ENCODE data around the gene SPACA9.

Gene SPACA9

DNA sequence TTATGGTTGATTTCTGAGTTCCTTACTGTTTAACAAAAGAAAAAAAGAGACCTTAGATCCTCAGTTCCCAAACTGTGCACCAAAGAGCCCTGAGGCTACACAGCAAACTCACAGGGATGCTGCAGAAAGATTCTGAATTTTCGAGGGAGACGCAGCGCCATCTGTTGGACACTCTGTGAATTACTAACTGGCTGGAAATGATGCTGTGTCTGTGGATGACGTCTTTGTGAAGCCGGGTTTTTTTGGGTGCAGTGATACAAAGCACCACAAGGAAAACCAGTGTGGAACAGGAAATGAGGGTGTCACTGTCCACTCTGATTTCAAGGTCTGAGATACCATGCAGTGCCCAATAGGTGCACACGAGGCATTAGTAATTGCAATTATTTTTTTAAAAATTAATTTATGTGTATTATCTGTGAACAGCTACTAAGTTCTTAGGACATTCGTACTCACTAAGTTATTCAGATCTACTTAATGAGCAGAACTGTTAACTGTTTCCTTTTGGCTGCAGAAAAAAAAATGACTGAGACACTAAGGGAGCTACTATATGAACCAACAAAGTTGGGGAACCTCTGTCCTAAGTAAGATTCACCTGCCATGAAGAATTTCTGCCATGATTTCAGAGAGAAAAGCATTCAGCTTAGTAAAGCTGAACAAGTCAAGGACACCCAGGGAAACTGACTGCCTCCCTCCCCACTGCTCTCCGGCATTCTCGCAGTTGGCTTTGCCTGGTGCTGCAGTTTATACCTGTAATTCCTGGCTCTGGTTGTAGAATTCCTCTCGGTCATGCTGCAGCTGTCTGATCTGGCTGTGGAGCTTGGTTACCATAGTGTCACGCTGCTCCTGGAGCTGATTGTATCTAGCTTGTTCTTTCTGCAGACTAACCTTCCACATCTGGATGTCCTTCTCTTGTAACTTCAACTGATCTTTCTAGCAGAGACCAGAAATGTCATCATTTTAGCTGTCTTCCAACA, 23.4 kb downstream of the SPACA9 start:
- Histone ChIP-seq H4K91ac (ENCODE audit: low read length) (no peak overlapping the region), H4K8ac (ENCODE audit: low read length) (no peak overlapping the region), H3K27me3 (ENCODE audit: control insufficient read depth in 1 of 2, insufficient read depth in 1 of 2, low read length in 2 of 2) (no peaks in the 10 kb centered on the region), H2AFZ (ENCODE audit: low read depth, low read length) (no peak overlapping the region), H3K36me3 (ENCODE audit: control insufficient read depth in 1 of 2, insufficient read depth in 2 of 2, low read depth in 1 of 2, low read length in 2 of 2) (peaks cover 56 to 97% of the 10 kb centered on the region in 2 experiments), H3K9me3 (ENCODE audit: control insufficient read depth, low read length) (no peaks in the 10 kb centered on the region), H3K4me1 (ENCODE audit: control insufficient read depth, insufficient read depth, low read depth, low read length) (peaks cover 3% of the 10 kb centered on the region), H2BK5ac (ENCODE audit: low read depth, low read length, poor library complexity, severe bottlenecking) (no peak overlapping the region), H3K27ac (ENCODE audit: low read length, poor library complexity, severe bottlenecking) (no peak overlapping the region), H3K23ac (ENCODE audit: low read length in 2 of 2) (no peak overlapping the region), H2BK12ac (ENCODE audit: low read length in 2 of 2) (no peak overlapping the region), H3K4me3 (ENCODE audit: insufficient read depth in 1 of 2, low read depth in 1 of 2, low read length in 2 of 2) (no peak overlapping the region), H3K79me1 (replicated peaks; ENCODE audit: low read length, poor library complexity, severe bottlenecking) (peaks cover 4% of the 10 kb centered on the region), H2BK120ac (ENCODE audit: low read depth, low read length) (no peak overlapping the region), H3K14ac (ENCODE audit: low read length in 2 of 2) (no peak overlapping the region), H3K9ac (ENCODE audit: low read length) (no peak overlapping the region), H3K18ac (ENCODE audit: low read depth in 1 of 2, low read length in 2 of 2) (no peak overlapping the region), H3K4ac (ENCODE audit: low read depth in 1 of 2, low read length in 2 of 2) (no peak overlapping the region), H2BK15ac (ENCODE audit: low read depth, poor library complexity, severe bottlenecking) (no peak overlapping the region), H3K4me2 (ENCODE audit: low read length, poor library complexity, severe bottlenecking) (no peak overlapping the region), H2AK5ac (ENCODE audit: low read length, severe bottlenecking) (no peak overlapping the region)
- peak; percentile 92 for DNase-seq
- 48% methylated on average over 10 of the region's 11 CpGs for WGBS

DNA sequence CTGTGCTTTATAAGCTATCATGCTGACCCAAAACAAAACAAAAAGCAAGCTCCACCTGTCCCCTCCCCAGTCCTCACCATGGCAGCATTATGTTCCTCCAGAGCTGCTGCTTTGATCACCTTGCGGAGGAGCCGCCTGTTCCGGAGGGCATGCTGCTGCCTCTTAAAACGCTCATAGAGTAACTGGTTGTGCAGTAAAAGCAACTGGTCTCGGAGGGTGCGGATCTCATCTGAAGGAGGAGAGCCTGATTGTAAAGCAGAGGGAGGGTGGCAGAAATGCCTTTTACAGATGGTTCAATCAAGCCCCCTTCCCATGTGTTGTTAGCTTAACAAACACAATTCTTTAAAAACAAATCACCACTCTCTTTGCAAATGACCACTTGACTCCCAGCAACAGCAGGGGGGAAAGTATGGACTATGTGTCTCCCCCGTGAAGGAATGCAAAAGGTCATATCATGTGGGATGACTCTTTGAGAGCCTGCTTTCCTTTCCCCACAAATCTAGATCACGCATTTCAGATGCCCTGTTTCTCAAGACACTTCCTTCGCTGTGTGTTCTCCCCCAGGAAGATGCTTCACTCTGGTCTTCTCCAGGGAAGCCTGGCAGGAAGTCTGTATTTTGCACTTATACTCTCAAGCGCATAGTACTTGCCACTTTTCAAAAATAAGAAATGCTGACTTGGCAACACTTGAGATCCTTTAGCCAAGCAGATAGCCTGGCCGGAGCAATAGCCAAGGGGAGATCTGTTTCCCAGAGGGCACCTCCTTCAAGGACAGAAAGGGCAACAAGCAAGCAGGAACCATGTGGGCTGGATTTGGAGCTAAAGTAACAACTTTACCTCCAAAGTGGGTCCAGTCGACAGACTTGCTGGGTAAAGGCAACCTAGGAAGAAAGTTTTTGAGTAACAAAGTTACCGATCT, 25.1 kb downstream of the SPACA9 start:
- Histone ChIP-seq H2AK5ac (ENCODE audit: low read length, severe bottlenecking) (no peak overlapping the region), H3K4me2 (ENCODE audit: low read length, poor library complexity, severe bottlenecking) (no peak overlapping the region), H3K4me3 (ENCODE audit: insufficient read depth in 1 of 2, low read depth in 1 of 2, low read length in 2 of 2) (no peak overlapping the region), H2BK12ac (ENCODE audit: low read length in 2 of 2) (no peak overlapping the region), H3K9me3 (ENCODE audit: control insufficient read depth, low read length) (no peaks in the 10 kb centered on the region), H3K14ac (ENCODE audit: low read length in 2 of 2) (no peak overlapping the region), H3K79me1 (replicated peaks; ENCODE audit: low read length, poor library complexity, severe bottlenecking) (peaks cover 4% of the 10 kb centered on the region), H3K23ac (ENCODE audit: low read length in 2 of 2) (no peak overlapping the region), H2AFZ (ENCODE audit: low read depth, low read length) (no peak overlapping the region), H2BK15ac (ENCODE audit: low read depth, poor library complexity, severe bottlenecking) (no peak overlapping the region), H4K91ac (ENCODE audit: low read length) (no peak overlapping the region), H3K4me1 (ENCODE audit: control insufficient read depth, insufficient read depth, low read depth, low read length) (peaks cover 3% of the 10 kb centered on the region), H4K8ac (ENCODE audit: low read length) (no peak overlapping the region), H3K9ac (ENCODE audit: low read length) (no peak overlapping the region), H3K18ac (ENCODE audit: low read depth in 1 of 2, low read length in 2 of 2) (no peak overlapping the region), H2BK120ac (ENCODE audit: low read depth, low read length) (no peak overlapping the region), H3K4ac (ENCODE audit: low read depth in 1 of 2, low read length in 2 of 2) (no peak overlapping the region), H3K27ac (ENCODE audit: low read length, poor library complexity, severe bottlenecking) (no peak overlapping the region), H2BK5ac (ENCODE audit: low read depth, low read length, poor library complexity, severe bottlenecking) (no peak overlapping the region), H3K27me3 (ENCODE audit: control insufficient read depth in 1 of 2, insufficient read depth in 1 of 2, low read length in 2 of 2) (no peaks in the 10 kb centered on the region), H3K36me3 (ENCODE audit: control insufficient read depth in 1 of 2, insufficient read depth in 2 of 2, low read depth in 1 of 2, low read length in 2 of 2) (peaks cover 56 to 92% of the 10 kb centered on the region in 2 experiments)
- 85% methylated on average over 13 of the region's 13 CpGs for WGBS
- DNase-seq = no peak

DNA sequence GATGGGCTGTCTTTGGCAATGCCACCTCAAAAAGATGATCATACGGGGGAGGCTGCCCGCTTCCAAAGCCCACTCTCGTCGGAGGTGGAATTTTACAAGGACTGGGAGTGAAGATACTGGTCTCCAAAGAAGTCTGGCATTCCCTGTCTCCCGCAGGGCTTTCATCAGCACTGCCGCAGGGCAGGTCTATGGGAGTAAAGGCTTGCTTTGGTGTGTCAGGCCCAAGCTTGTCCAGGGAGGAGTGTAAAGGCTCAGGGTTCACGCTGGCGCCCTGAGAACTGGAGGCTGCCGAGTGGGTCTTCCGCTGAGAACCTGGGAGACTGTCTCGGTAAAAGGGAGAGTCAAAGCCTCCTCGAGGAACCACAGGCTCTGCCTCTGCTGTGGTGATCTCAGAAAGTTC, 27.0 kb downstream of the SPACA9 start:
- no peak overlapping the region for H3K4me3 ChIP-seq (ENCODE audit: insufficient read depth in 1 of 2, low read depth in 1 of 2, low read length in 2 of 2)
- no peak overlapping the region for H3K9ac ChIP-seq (ENCODE audit: low read length)
- no peak overlapping the region for H2BK120ac ChIP-seq (ENCODE audit: low read depth, low read length)
- no peaks in the 10 kb centered on the region for H3K9me3 ChIP-seq (ENCODE audit: control insufficient read depth, low read length)
- H4K8ac ChIP-seq (ENCODE audit: low read length) = no peak overlapping the region
- no peak overlapping the region for H2BK15ac ChIP-seq (ENCODE audit: low read depth, poor library complexity, severe bottlenecking)
- no peaks in the 10 kb centered on the region for H3K27me3 ChIP-seq (ENCODE audit: control insufficient read depth in 1 of 2, insufficient read depth in 1 of 2, low read length in 2 of 2)
- H3K18ac ChIP-seq (ENCODE audit: low read depth in 1 of 2, low read length in 2 of 2) = no peak overlapping the region
- no peak overlapping the region for H2BK5ac ChIP-seq (ENCODE audit: low read depth, low read length, poor library complexity, severe bottlenecking)
- no peak overlapping the region for H3K4me2 ChIP-seq (ENCODE audit: low read length, poor library complexity, severe bottlenecking)
- no peak overlapping the region for H3K4ac ChIP-seq (ENCODE audit: low read depth in 1 of 2, low read length in 2 of 2)
- H3K36me3 ChIP-seq (ENCODE audit: control insufficient read depth in 1 of 2, insufficient read depth in 2 of 2, low read depth in 1 of 2, low read length in 2 of 2) = peaks cover 55 to 92% of the 10 kb centered on the region in 2 experiments
- no peak overlapping the region for H2AFZ ChIP-seq (ENCODE audit: low read depth, low read length)
- no peak overlapping the region for H4K91ac ChIP-seq (ENCODE audit: low read length)
- no peak for DNase-seq
- 98% methylated on average over 12 of the region's 12 CpGs for WGBS
- peaks cover 3% of the 10 kb centered on the region for H3K4me1 ChIP-seq (ENCODE audit: control insufficient read depth, insufficient read depth, low read depth, low read length)
- H3K79me1 ChIP-seq (replicated peaks; ENCODE audit: low read length, poor library complexity, severe bottlenecking) = peaks cover 4% of the 10 kb centered on the region
- no peak overlapping the region for H2BK12ac ChIP-seq (ENCODE audit: low read length in 2 of 2)
- no peak overlapping the region for H3K14ac ChIP-seq (ENCODE audit: low read length in 2 of 2)
- H2AK5ac ChIP-seq (ENCODE audit: low read length, severe bottlenecking) = no peak overlapping the region
- no peak overlapping the region for H3K27ac ChIP-seq (ENCODE audit: low read length, poor library complexity, severe bottlenecking)
- no peak overlapping the region for H3K23ac ChIP-seq (ENCODE audit: low read length in 2 of 2)

DNA sequence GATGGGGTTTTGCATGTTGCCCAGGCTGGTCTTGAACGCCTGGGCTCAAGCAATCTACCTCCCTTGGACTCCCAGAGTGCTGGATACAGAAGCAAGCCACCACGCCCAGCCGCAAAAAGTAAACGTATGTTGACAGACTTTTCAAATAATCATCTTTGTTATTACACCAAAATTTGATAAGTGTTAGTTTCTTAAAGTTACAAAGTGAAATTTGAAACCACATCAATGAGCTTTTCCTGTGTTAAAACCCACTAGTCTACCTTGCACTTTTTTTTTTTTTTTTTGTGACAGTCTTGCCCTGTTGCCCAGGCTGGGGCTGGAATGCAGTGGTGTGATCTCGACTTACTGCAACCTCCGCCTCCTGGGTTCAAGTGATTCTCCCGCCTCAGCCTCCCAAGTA, 29.9 kb downstream of the SPACA9 start:
- Histone ChIP-seq H4K91ac (ENCODE audit: low read length) (no peak overlapping the region), H3K9ac (ENCODE audit: low read length) (no peak overlapping the region), H2BK5ac (ENCODE audit: low read depth, low read length, poor library complexity, severe bottlenecking) (no peak overlapping the region), H3K23ac (ENCODE audit: low read length in 2 of 2) (no peak overlapping the region), H3K4me3 (ENCODE audit: insufficient read depth in 1 of 2, low read depth in 1 of 2, low read length in 2 of 2) (no peak overlapping the region), H3K4me2 (ENCODE audit: low read length, poor library complexity, severe bottlenecking) (no peak overlapping the region), H3K27me3 (ENCODE audit: control insufficient read depth in 1 of 2, insufficient read depth in 1 of 2, low read length in 2 of 2) (no peaks in the 10 kb centered on the region), H2BK15ac (ENCODE audit: low read depth, poor library complexity, severe bottlenecking) (no peak overlapping the region), H3K18ac (ENCODE audit: low read depth in 1 of 2, low read length in 2 of 2) (no peak overlapping the region), H3K9me3 (ENCODE audit: control insufficient read depth, low read length) (no peaks in the 10 kb centered on the region), H3K79me1 (replicated peaks; ENCODE audit: low read length, poor library complexity, severe bottlenecking) (no peaks in the 10 kb centered on the region), H3K36me3 (ENCODE audit: control insufficient read depth in 1 of 2, insufficient read depth in 2 of 2, low read depth in 1 of 2, low read length in 2 of 2) (peaks cover 45 to 91% of the 10 kb centered on the region in 2 experiments), H2BK12ac (ENCODE audit: low read length in 2 of 2) (no peak overlapping the region), H2AK5ac (ENCODE audit: low read length, severe bottlenecking) (no peak overlapping the region), H3K27ac (ENCODE audit: low read length, poor library complexity, severe bottlenecking) (no peak overlapping the region), H3K4me1 (ENCODE audit: control insufficient read depth, insufficient read depth, low read depth, low read length) (peaks cover 3% of the 10 kb centered on the region), H2BK120ac (ENCODE audit: low read depth, low read length) (no peak overlapping the region), H4K8ac (ENCODE audit: low read length) (no peak overlapping the region), H2AFZ (ENCODE audit: low read depth, low read length) (no peak overlapping the region), H3K4ac (ENCODE audit: low read depth in 1 of 2, low read length in 2 of 2) (no peak overlapping the region), H3K14ac (ENCODE audit: low read length in 2 of 2) (no peak overlapping the region)
- no peak for DNase-seq
- 94% methylated on average over 3 of the region's 7 CpGs for WGBS

Data from mesenchymal stem cell (in vitro differentiated cells and primary cell).